HTR-8/SVneo (cell line): Measurements from ENCODE around the gene TEX261.
"Not testable (repeated sequence)": the region's sequence is repeated elsewhere in the genome, so short reads cannot be mapped to it uniquely, and the experiment has no call there.

Source experiments
- DNase-seq: peaks from one replicate; pipeline ENCODE4 v3.0.0; 2011; ENCODE audit warnings: low spot score, mixed read lengths; ENCODE audit not compliant: insufficient read length
- FAIRE-seq: peaks from 2 replicates; lab custom pipeline; 2011; peaks lifted over from hg19 to GRCh38; lab: Jason Lieb, UNC

The TEX261 gene

GRCh38 chr2:71001592-71001927, 6.9 kb upstream of the TEX261 start:
- DNase-seq (no peak), FAIRE-seq (no peak)

- FAIRE-seq (peak; percentile 91), DNase-seq (peak; percentile 79)
Measured at GRCh38 chr2:71000780-71001591, 6.3 kb upstream of the TEX261 start.

GRCh38 chr2:70999931-71000330, 5.3 kb upstream of the TEX261 start:
- not testable (repeated sequence) for DNase-seq, FAIRE-seq

- no peak for FAIRE-seq
- DNase-seq, result no peak
Measured at GRCh38 chr2:70999362-70999761, 4.7 kb upstream of the TEX261 start.

DNA sequence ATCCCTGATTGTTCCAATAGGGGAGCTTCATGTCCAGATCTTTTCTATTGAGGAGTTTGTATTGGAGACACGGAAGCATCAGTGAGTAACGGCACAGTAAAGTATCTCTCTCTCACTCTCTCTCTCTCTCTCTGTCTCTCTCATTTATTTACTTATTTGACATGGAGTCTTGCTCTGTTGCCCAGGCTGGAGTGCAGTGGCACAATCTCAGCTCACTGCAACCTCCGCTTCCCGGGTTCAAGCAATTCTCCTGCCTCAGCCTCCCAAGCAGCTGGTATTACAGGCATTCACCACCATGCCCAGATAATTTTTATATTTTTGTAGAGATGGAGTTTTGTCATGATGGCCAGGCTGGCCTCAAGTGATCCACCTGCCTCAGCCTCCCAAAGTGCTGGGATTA, 4.2 kb upstream of the TEX261 start:
- DNase-seq, FAIRE-seq: not testable (repeated sequence)

GRCh38 chr2:70995426-70995729, 705 bp upstream of the TEX261 start:
- peak; percentile 20 for FAIRE-seq

DNA sequence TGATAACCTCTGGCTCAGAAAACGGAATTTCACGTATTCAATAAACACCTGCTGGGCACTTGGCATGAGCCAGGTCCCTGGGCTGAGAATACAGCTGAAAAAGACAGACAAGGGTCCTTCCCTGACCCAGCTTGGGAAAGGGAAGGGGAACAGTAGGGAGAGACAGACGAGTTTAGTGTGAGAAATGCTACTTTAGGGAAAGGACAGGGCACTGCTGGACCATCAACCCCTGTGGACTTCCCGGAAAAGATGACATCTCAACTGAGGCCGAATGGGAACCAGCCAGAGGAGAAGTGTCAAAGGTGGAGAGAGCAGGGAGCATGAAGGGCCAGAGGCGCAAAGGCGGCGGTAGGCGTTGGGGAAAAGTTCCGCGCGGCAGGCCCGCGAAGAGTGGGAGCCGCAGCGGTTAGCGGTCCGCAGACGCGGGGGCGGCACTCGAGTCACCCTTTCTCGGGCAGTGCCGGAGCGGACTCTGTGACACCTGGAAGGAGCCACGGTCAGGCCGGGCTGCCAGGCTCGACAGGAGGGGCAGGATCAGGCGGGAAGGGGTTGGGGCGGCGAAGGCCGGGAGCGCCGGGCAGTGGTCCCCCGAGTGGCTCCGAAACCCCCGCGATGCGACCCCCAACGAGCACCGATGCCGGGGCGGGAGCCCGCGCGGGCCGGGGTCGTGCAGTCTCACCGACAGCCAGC, 519 bp downstream of the TEX261 start:
- no peak for FAIRE-seq

More at GRCh38 chr2:70995426-70995729, 705 bp upstream of the TEX261 start:
- peak; percentile 66 for DNase-seq

GRCh38 chr2:70992945-70993853, 1.5 kb downstream of the TEX261 start:
- DNase-seq, result no peak
- FAIRE-seq, result no peak

More for the DNA sequence above, 519 bp downstream of the TEX261 start:
- DNase-seq, result no peak

GRCh38 chr2:70991742-70992141, 2.9 kb downstream of the TEX261 start:
- FAIRE-seq (no peak), DNase-seq (no peak)

DNA sequence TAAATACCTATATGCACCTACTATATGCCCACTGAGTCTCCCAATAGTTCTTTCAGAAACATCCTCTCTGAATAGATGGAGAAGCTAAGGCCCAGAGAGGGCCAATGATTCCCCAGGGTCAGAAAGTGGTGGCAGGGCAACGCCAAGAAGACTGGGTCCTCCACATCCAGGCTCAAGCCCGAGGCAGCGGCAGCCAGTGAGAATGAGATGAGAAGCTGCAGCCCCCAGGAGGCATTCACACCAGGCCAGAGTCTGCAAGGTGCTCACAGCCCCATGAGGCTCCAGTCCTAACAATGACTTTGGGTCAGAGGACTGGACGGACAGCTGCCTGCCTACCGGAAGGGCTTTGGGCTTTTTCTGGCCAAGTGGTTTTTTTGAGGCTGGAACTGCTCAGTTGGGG, 3.5 kb downstream of the TEX261 start:
- no peak for FAIRE-seq

DNA sequence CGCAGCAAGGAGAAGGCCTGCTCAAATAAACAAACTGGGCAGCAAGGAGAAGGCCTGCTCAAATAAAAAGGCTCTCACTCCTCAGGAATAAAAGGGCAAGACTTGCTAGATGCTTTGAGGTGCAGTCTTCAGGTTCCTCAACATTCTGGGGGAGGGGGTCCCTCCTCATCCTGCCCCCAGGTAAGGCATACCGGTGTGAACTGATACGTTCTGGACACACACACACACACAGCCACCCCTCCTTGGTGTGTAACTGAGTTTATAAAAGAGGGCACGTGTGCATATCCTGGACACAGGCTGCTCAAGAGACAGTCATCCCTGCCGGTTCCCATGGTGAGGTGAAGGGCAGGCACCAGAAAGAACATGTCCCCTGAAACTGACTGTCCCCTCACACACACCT, 4.5 kb downstream of the TEX261 start:
- FAIRE-seq (no peak), DNase-seq (no peak)

More for the DNA sequence above, 3.5 kb downstream of the TEX261 start:
- DNase-seq, result no peak

GRCh38 chr2:70988726-70989648, 5.7 kb downstream of the TEX261 start:
- DNase-seq (no peak), FAIRE-seq (peak; percentile 9)

DNA sequence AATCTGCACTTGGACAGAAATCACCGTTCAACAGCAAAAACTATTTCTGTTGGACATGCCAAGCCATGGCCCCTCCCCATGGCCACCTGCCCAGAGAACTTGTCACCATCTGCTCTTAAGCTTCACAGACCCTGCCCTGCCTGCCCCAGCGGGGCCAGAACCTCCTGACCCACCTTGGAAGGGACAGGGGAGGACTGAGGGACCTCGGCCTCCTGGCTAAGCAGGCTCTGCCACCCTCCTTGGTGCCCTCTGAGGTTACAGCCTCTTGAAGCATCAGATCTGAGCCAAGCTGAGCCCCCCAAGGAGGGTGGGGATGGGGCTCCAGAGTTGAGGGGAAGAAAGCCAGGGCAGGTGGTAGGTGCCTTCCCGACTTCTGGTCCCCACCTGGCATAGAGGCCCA, 6.5 kb downstream of the TEX261 start:
- no peak for FAIRE-seq
- no peak for DNase-seq

- DNase-seq (no peak), FAIRE-seq (no peak)
Measured at GRCh38 chr2:70987386-70987785, 7.3 kb downstream of the TEX261 start.

DNA sequence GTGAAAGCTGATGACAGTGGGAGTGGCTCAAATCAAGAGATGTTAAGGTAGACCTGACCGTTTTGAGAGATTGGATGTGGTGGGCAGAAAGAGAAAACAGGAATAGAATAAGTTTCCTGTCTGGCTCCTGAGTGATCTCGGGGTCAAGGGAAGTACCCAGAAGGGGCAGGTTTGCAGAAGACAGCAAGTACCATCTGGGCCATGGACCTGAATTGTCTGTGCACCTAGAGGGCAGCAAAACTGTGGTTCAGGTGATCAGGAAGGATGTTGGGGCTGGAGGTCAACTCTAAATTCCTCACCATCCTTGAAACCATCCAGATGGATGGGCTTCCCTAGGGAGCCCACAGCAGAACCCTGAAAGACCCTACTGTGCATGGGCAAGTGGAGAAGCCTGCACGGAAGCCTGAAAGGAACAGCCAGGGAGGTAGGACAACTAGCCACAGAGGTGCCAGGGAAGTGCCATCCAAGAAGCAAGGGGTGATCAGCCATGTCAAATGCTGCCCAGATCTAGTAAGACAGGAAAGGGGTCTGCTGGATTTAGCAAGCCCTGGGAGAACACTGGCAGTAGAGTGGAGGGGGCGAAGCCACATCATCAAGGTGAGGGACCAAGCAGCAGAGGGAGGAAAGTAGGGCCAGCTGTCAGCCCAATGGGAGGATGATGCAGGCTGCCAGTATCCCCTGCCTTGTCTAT, 8.0 kb downstream of the TEX261 start:
- DNase-seq, result no peak
- FAIRE-seq, result no peak

DNA sequence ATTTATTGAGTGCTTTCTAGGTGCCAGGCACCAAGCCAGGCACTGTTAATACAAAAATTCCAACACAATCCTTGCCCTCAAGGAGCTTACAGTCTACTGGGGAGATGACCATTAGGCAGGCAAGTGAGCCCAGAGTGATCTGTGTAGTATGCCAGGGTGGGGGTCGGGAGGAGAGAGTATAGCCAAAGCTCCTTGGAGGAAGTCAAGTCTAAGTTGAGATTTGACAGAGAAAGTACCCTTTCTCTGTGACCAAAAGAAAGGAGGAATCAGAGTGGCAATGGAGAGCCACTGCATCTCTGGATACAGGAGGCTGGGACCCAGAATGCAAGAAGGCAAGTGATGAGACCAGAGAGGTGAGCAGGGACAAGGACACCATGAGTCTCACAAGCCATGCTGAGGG, 8.7 kb downstream of the TEX261 start:
- FAIRE-seq (no peak), DNase-seq (no peak)

DNA sequence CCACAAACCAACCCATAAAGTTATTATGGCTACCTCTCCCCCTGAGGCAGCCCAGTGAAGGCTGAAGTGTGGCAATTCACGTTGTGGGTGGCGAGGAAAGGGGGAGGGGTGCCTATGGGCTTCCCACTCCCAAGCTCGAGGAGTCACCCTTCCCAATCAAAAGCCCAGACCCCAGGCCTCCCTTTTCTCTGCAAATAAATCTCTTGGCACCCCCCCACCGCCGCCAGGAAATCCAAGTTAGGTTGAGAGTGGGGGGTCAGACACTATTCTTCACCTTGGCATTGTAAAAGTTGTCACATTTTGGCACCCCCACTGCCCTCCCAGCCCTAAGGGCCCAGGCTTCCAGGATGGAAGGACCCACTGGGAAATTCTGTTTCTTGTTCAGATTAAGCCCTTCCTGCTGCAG, 9.4 kb downstream of the TEX261 start:
- DNase-seq (no peak), FAIRE-seq (no peak)

GRCh38 chr2:70984576-70985282, 9.9 kb downstream of the TEX261 start:
- DNase-seq (no peak), FAIRE-seq (peak; percentile 55)

DNA sequence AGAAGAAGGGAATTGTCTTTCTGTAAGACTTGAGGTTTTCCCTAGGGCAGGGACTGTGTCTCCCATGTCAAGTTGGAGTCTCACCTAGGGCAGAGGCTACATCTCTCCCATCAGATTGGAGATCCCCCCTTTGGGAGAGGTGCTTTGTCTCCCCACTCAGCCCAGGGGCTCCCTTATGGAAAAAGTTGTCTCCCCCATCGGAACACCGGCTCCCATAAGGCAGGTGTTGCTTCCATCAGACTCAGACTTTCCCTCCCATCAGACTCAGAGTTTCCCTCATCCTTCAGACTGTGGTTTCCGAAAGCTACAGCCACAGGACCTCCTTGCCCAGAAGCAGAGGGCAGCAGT, 10.5 kb downstream of the TEX261 start:
- DNase-seq (no peak), FAIRE-seq (no peak)
